Vagina (tissue), 2 donors: ENCODE measurements around the gene EXOC3. TPM values are rescaled to one million over a fixed set of nuclear protein-coding genes. Genes with fewer than 3 reads are reported as not detected.

ENCODE experiments used
- DNase-seq, 2 donors: peaks; one replicate each; pipeline ENCODE4 v3.0.0-alpha.2; 2017; ENCODE audit errors: extremely low spot score in 2 of 2
- H3K27ac ChIP-seq: fragments of 200-600 bp; sonication (generic); one replicate; pipeline ENCODE4 v1.5.1; 2019
- H3K27me3 ChIP-seq: fragments of 200-600 bp; sonication (generic); one replicate; pipeline ENCODE4 v1.5.1; 2019
- H3K36me3 ChIP-seq, 2 donors: fragments of 200-600 bp; sonication (generic); one replicate each; pipeline ENCODE4 v1.5.1; 2017 to 2019
- H3K4me1 ChIP-seq: fragments of 200-600 bp; sonication (generic); one replicate; pipeline ENCODE4 v1.5.1; 2019
- H3K4me3 ChIP-seq, 2 donors: fragments of 200-600 bp; sonication (generic); 1 replicate in 1 of 2; 2 replicates in 1 of 2; pipeline ENCODE4 v1.5.1; 2016 to 2019
- H3K9me3 ChIP-seq: fragments of 200-600 bp; sonication (generic); one replicate; pipeline ENCODE4 v1.5.1; 2019
- CTCF ChIP-seq, 3 experiments: fragments of 450-650 bp in 2 of 3; fragments of 200-600 bp in 1 of 3; sonication (generic) in 1 of 3; IDR thresholded peaks; one replicate each; pipeline ENCODE4 v1.5.1; 2017 to 2019; ENCODE audit warnings: antibody characterized with exemption in 3 of 3, mild to moderate bottlenecking in 2 of 3, moderate library complexity in 2 of 3
- POLR2A ChIP-seq, 2 donors: fragments of 450-650 bp; IDR thresholded peaks; one replicate each; pipeline ENCODE4 v1.6.1; 2017; ENCODE audit warnings: antibody characterized with exemption in 2 of 2, mild to moderate bottlenecking in 2 of 2, moderate library complexity in 2 of 2
- POLR2AphosphoS5 ChIP-seq, 2 donors: sonication (generic); formaldehyde crosslinking; IDR thresholded peaks; one replicate each; pipeline ENCODE4 v1.9.0; 2017; ENCODE audit warnings: antibody characterized with exemption in 2 of 2, mild to moderate bottlenecking in 2 of 2, low read depth in 1 of 2; ENCODE audit not compliant: insufficient read depth in 1 of 2
- intact Hi-C: fragments of 100-400 bp; cut with DNase I; formaldehyde crosslinking; loops from one replicate; pipeline ENCODE4 v1.15.1; 2023
- total RNA-seq: library from RNA; depleted of rRNA; stranded (reverse); fragments of >200 nt; gene quantifications from one replicate; pipeline ENCODE4 v1.2.3, GENCODE V29; 2016

EXOC3 gene
- total RNA-seq, 1 donor from 2014 or later, result 67.5 TPM

- H3K4me1 ChIP-seq, result peaks cover 25% of the 10 kb centered on the region
- no peaks in the 10 kb centered on the region for H3K27me3 ChIP-seq
- TF ChIP-seq CTCF (IDR thresholded peaks at IDR 0.05), result no peak
- no peak for TF ChIP-seq POLR2A (IDR thresholded peaks at IDR 0.05)
- no peak for TF ChIP-seq POLR2AphosphoS5 (IDR thresholded peaks at IDR 0.05; ENCODE audit: insufficient read depth in 1 of 2, low read depth in 1 of 2)
- H3K36me3 ChIP-seq, result no peaks in the 10 kb centered on the region
- H3K4me3 ChIP-seq, result no peak overlapping the region
- DNase-seq, result no peak
- no peaks in the 10 kb centered on the region for H3K9me3 ChIP-seq
- intact Hi-C loops, result no loop called here
- no peak overlapping the region for H3K27ac ChIP-seq
Measured at GRCh38 chr5:515273-515836, 72.4 kb downstream of the EXOC3 start.

DNA sequence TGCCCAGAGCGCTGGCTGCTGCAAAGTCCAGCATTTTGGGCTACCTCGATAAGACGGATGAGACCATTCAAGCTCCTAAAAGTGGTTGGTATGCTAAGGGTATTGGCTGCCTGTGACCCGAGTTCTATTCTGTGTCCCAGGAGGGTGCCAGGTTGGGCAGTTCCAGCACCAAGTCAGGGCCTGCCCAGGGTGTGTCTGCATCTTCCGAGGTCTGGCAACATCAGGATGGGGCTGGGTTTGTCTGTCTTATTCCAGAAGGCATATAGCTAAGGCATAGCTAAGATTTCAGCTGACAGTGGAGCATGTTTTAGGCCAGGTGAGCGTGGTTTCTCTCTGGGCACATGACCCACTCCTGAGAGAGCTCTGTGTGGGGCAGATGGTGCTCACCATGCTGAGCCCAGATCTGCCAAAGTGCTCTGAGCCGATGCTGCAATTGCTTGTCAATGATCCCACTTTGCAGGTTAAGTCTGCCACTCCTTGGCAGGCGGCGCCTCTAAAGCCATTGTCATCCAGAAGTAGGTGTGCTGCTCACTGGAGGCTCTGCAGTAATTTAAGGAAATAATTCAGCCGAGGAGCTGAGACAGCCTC is 73.5 kb downstream of the EXOC3 start:
- intact Hi-C loops, result no loop called here
- peaks cover 25% of the 10 kb centered on the region for H3K4me1 ChIP-seq
- no peaks in the 10 kb centered on the region for H3K36me3 ChIP-seq
- no peak for DNase-seq
- no peak overlapping the region for H3K4me3 ChIP-seq
- no peaks in the 10 kb centered on the region for H3K9me3 ChIP-seq
- H3K27me3 ChIP-seq, result peaks cover 5% of the 10 kb centered on the region
- H3K27ac ChIP-seq, result no peak overlapping the region
- TF ChIP-seq POLR2A (IDR thresholded peaks at IDR 0.05) (no peak), POLR2AphosphoS5 (IDR thresholded peaks at IDR 0.05; ENCODE audit: insufficient read depth in 1 of 2, low read depth in 1 of 2) (peak; percentile 14 to 46), CTCF (IDR thresholded peaks at IDR 0.05) (no peak)

Other genes starting within 250 kb of the EXOC3 start
- gene CCDC127, start 225.0 kb upstream of the EXOC3 start, total RNA-seq, result 4.2 TPM
- 84.7 TPM for gene SDHA, start 224.9 kb upstream of the EXOC3 start, total RNA-seq
- 96.5 TPM for gene PDCD6, start 171.5 kb upstream of the EXOC3 start, total RNA-seq
- 11.3 TPM for gene AHRR, start 121.5 kb upstream of the EXOC3 start, total RNA-seq
- 3.9 TPM for gene SLC9A3, start 81.3 kb downstream of the EXOC3 start, total RNA-seq
- 20.1 TPM for gene CEP72, start 169.2 kb downstream of the EXOC3 start, total RNA-seq